IMR-90 (cell line): Measurements from ENCODE around the gene LRRTM3. TPM values are rescaled to one million over a fixed set of nuclear protein-coding genes. Genes with fewer than 3 reads are reported as not detected.

Source experiments
- ATAC-seq: fragments of 200-7000 bp; cut with Tn5 transposase; 2 replicates; pipeline ENCODE4 v1.9.1; 2020; ENCODE audit warnings: low read depth, mild to moderate bottlenecking, moderate library complexity
- BruUV-seq: library from RNA; stranded (reverse); fragments of 400-500 nt; replicated peaks from 2 replicates; lab custom pipeline; 2021; lab: Mats Ljungman, UMichigan
- CTCF ChIA-PET: fragments of 300-600 bp; formaldehyde crosslinking; extraction: SDS; loops from one replicate; lab custom pipeline; 2021; ENCODE audit warnings: antibody characterized with exemption; lab: Yijun Ruan, JAX
- POLR2A ChIA-PET: fragments of 300-600 bp; sonication (Branson Sonifier 250); formaldehyde crosslinking; loops from one replicate; lab custom pipeline; 2022; ENCODE audit warnings: antibody characterized with exemption; ENCODE audit not compliant: unreplicated experiment; lab: Charles Lee
- DNase-seq: peaks from one replicate; pipeline ENCODE4 v3.0.0; 2013
- H2AFZ ChIP-seq: replicated peaks from 2 replicates; pipeline ENCODE3; 2013; ENCODE audit warnings: low read length, mild to moderate bottlenecking; ENCODE audit not compliant: poor library complexity
- H2AK5ac ChIP-seq: 2 replicates; pipeline ENCODE4 v1.6.1; 2013; ENCODE audit warnings: low read depth, low read length, inconsistent platforms
- H2AK9ac ChIP-seq: replicated peaks from 2 replicates; pipeline ENCODE3; 2013; ENCODE audit warnings: mild to moderate bottlenecking, low read depth, low read length, moderate library complexity; ENCODE audit not compliant: poor library complexity
- H2BK120ac ChIP-seq: 2 replicates; pipeline ENCODE4 v1.6.1; 2013; ENCODE audit warnings: low read depth, low read length, inconsistent platforms
- H2BK15ac ChIP-seq: 3 replicates; pipeline ENCODE4 v1.6.1; 2013; ENCODE audit warnings: low read depth, low read length, inconsistent platforms
- H2BK20ac ChIP-seq: 2 replicates; pipeline ENCODE4 v1.6.1; 2013; ENCODE audit warnings: low read depth, mild to moderate bottlenecking, inconsistent platforms, low read length, moderate library complexity
- H2BK5ac ChIP-seq: 2 replicates; pipeline ENCODE4 v1.6.1; 2013; ENCODE audit warnings: mild to moderate bottlenecking, low read depth, low read length, inconsistent platforms; ENCODE audit not compliant: poor library complexity, severe bottlenecking
- H3K14ac ChIP-seq: replicated peaks from 2 replicates; pipeline ENCODE4 v1.6.1; 2013; ENCODE audit warnings: low read depth, low read length, inconsistent platforms
- H3K18ac ChIP-seq: 2 replicates; pipeline ENCODE4 v1.6.1; 2013; ENCODE audit warnings: low read depth, low read length, control low read depth
- H3K23ac ChIP-seq: 2 replicates; pipeline ENCODE4 v1.6.1; 2013; ENCODE audit warnings: low read depth, low read length, inconsistent platforms
- H3K27ac ChIP-seq: 2 replicates; pipeline ENCODE4 v1.5.1; 2013; ENCODE audit warnings: mild to moderate bottlenecking, control low read depth, low read length; ENCODE audit not compliant: insufficient read depth
- H3K27me3 ChIP-seq: 2 replicates; pipeline ENCODE4 v1.6.1; 2013; ENCODE audit warnings: low read length; ENCODE audit not compliant: control insufficient read depth, insufficient read depth
- H3K36me3 ChIP-seq: 2 replicates; pipeline ENCODE4 v1.6.1; 2013; ENCODE audit warnings: low read length, mixed read lengths; ENCODE audit not compliant: control insufficient read depth, insufficient read depth
- H3K4ac ChIP-seq: 2 replicates; pipeline ENCODE4 v1.6.1; 2013; ENCODE audit warnings: low read depth, low read length, inconsistent platforms
- H3K4me1 ChIP-seq: 2 replicates; pipeline ENCODE4 v1.6.1; 2013; ENCODE audit warnings: low read length, mixed read lengths; ENCODE audit not compliant: control insufficient read depth, insufficient read depth
- H3K4me2 ChIP-seq: 2 replicates; pipeline ENCODE4 v1.6.1; 2013; ENCODE audit warnings: low read depth, mild to moderate bottlenecking, control low read depth, low read length, moderate library complexity
- H3K4me3 ChIP-seq: 2 replicates; pipeline ENCODE4 v1.5.1; 2013; ENCODE audit warnings: low read depth, mild to moderate bottlenecking, control low read depth, low read length, moderate library complexity; ENCODE audit not compliant: insufficient read depth
- H3K56ac ChIP-seq: 2 replicates; pipeline ENCODE4 v1.6.1; 2013; ENCODE audit warnings: low read length, inconsistent platforms; ENCODE audit not compliant: insufficient read depth; ENCODE audit errors: extremely low read depth
- H3K79me1 ChIP-seq, 2 experiments: 2 replicates each; pipeline ENCODE4 v1.6.1; 2013; ENCODE audit warnings: low read length in 2 of 2, inconsistent platforms in 1 of 2, low read depth in 1 of 2
- H3K9ac ChIP-seq: 2 replicates; pipeline ENCODE4 v1.6.1; 2013; ENCODE audit warnings: low read depth, low read length, control low read depth
- H3K9me1 ChIP-seq: 2 replicates; pipeline ENCODE4 v1.6.1; 2013; ENCODE audit warnings: low read length, inconsistent platforms; ENCODE audit not compliant: insufficient read depth
- H3K9me3 ChIP-seq: 2 replicates; pipeline ENCODE4 v1.6.1; 2013; ENCODE audit warnings: low read length; ENCODE audit not compliant: control insufficient read depth, insufficient read depth
- H4K20me1 ChIP-seq: 2 replicates; pipeline ENCODE4 v1.6.1; 2013; ENCODE audit warnings: low read length, inconsistent platforms; ENCODE audit not compliant: insufficient read depth
- H4K5ac ChIP-seq: 2 replicates; pipeline ENCODE4 v1.6.1; 2013; ENCODE audit warnings: mild to moderate bottlenecking, low read depth, low read length, control low read depth
- H4K8ac ChIP-seq, 2 experiments: 2 replicates each; pipeline ENCODE4 v1.6.1; 2013; ENCODE audit warnings: low read depth in 2 of 2, low read length in 2 of 2, control low read depth in 1 of 2, inconsistent platforms in 1 of 2
- H4K91ac ChIP-seq: 2 replicates; pipeline ENCODE4 v1.6.1; 2013; ENCODE audit warnings: low read depth, low read length, inconsistent platforms; ENCODE audit not compliant: insufficient read depth
- CHD1 ChIP-seq: IDR thresholded peaks from 2 replicates; pipeline ENCODE4 v1.6.1; 2012; ENCODE audit warnings: low read depth, low read length, improper control_type of control experiment
- RAD21 ChIP-seq: IDR thresholded peaks from 2 replicates; pipeline ENCODE4 v1.6.1; 2012; ENCODE audit warnings: low read length, improper control_type of control experiment
- dilution Hi-C: fragments of 300-500 bp; cut with HindIII; formaldehyde crosslinking; loops from one replicate; pipeline ENCODE4 v1.14.3; 2018; ENCODE audit warnings: low sequenced_read_pairs; ENCODE audit not compliant: unreplicated experiment
- in situ Hi-C: fragments of 300-500 bp; cut with MboI; formaldehyde crosslinking; loops from 3 replicates; pipeline ENCODE4 v1.14.3; 2019; ENCODE audit warnings: low sequenced_read_pairs, inconsistent platforms, mixed read lengths
- intact Hi-C: fragments of 100-400 bp; cut with micrococcal nuclease; formaldehyde crosslinking; loops from 2 replicates; pipeline ENCODE4 v1.10.0; 2022
- polyA plus RNA-seq, 3 experiments: library from polyadenylated mRNA; depleted of rRNA; stranded (reverse); fragments of >200 nt; gene quantifications; 2 replicates each; pipeline ENCODE4 v1.2.3, GENCODE V29; 2012; ENCODE audit warnings: low replicate concordance in 1 of 3
- total RNA-seq: library from RNA; depleted of rRNA; stranded (reverse); fragments of >200 nt; gene quantifications from 2 replicates; pipeline ENCODE4 v1.2.3, GENCODE V29; 2012

Gene LRRTM3
- total and polyA plus RNA-seq, 2 of the 4 experiments (the other 2 are of a cell fraction) = under 0.01 TPM; not detected in 1

- H3K4ac ChIP-seq = no peak overlapping the region
- no peak overlapping the region for H3K14ac ChIP-seq
- H3K4me2 ChIP-seq = no peak overlapping the region
- in situ Hi-C loops (no loop called here), dilution Hi-C loops (no loop called here), intact Hi-C loops (no loop called here)
- no peak overlapping the region for H3K18ac ChIP-seq
- H2BK120ac ChIP-seq = no peak overlapping the region
- BruUV-seq = no TSS peak
- no peaks in the 10 kb centered on the region for H3K27me3 ChIP-seq
- ChIA-PET CTCF (interaction anchor here (0.7 kb wide), 1 partner anchor 264 kb away, joined by 5 read pairs; no protein-coding TSS in a partner anchor), POLR2A (no interaction called here)
- H3K56ac ChIP-seq = no peak overlapping the region
- no peaks in the 10 kb centered on the region for H4K20me1 ChIP-seq
- no peak for ATAC-seq
- H3K79me1 ChIP-seq = no peaks in the 10 kb centered on the region
- no peak overlapping the region for H4K8ac ChIP-seq
- no peak overlapping the region for H2AFZ ChIP-seq
- TF ChIP-seq CHD1 (no peak), RAD21 (no peak)
- H3K9me1 ChIP-seq = no peaks in the 10 kb centered on the region
- H3K4me1 ChIP-seq = no peaks in the 10 kb centered on the region
- H4K5ac ChIP-seq = no peak overlapping the region
- no peak overlapping the region for H2AK9ac ChIP-seq
- DNase-seq = no peak
- H3K9me3 ChIP-seq = no peaks in the 10 kb centered on the region
- no peak overlapping the region for H2BK5ac ChIP-seq
- H3K36me3 ChIP-seq = no peaks in the 10 kb centered on the region
- no peak overlapping the region for H3K27ac ChIP-seq
- H2AK5ac ChIP-seq = no peak overlapping the region
- H2BK15ac ChIP-seq = no peak overlapping the region
- no peak overlapping the region for H2BK20ac ChIP-seq
- H4K91ac ChIP-seq = no peak overlapping the region
- H3K9ac ChIP-seq = no peak overlapping the region
- H3K23ac ChIP-seq = no peak overlapping the region
- H3K4me3 ChIP-seq = no peak overlapping the region
Observed at GRCh38 chr10:67043041-67043440, 117.2 kb downstream of the LRRTM3 start.
